ENCODE measurements around the gene RNU5B-1. TPM values are rescaled to one million over a fixed set of nuclear protein-coding genes. Genes with fewer than 3 reads are reported as not detected.

The RNU5B-1 gene
- total and polyA plus RNA-seq, 4 experiments from 2014 or later, result 24.0 TPM; not detected in 3

Other genes starting within 250 kb of the RNU5B-1 start
- gene RASL12, start 236.7 kb upstream of the RNU5B-1 start, total RNA-seq, result not detected
- not detected for gene RASL12, start 236.7 kb upstream of the RNU5B-1 start, polyA plus RNA-seq
- gene KBTBD13, start 227.9 kb upstream of the RNU5B-1 start, total RNA-seq, result not detected
- not detected for gene KBTBD13, start 227.9 kb upstream of the RNU5B-1 start, polyA plus RNA-seq
- gene UBAP1L, start 189.5 kb upstream of the RNU5B-1 start, total RNA-seq, result 10 to 100 TPM; 15.2 to 16.6 TPM
- under 1 TPM in 1 of 2 donors, not detected in 1; 0.86 TPM for gene UBAP1L, start 189.5 kb upstream of the RNU5B-1 start, polyA plus RNA-seq
- gene PDCD7, start 170.9 kb upstream of the RNU5B-1 start, total RNA-seq, result 10 to 100 TPM; 30.5 to 40.5 TPM
- 10 to 100 TPM in 1 of 2 donors, 1 to 10 TPM in 1; 8.8 to 15.1 TPM for gene PDCD7, start 170.9 kb upstream of the RNU5B-1 start, polyA plus RNA-seq
- gene CLPX, start 119.3 kb upstream of the RNU5B-1 start, total RNA-seq, result 10 to 100 TPM; 52.0 to 52.4 TPM
- 10 to 100 TPM; 28.1 to 29.2 TPM for gene CLPX, start 119.3 kb upstream of the RNU5B-1 start, polyA plus RNA-seq
- gene CILP, start 93.2 kb upstream of the RNU5B-1 start, total RNA-seq, result under 1 TPM; 0.42 to 0.44 TPM
- gene CILP, start 93.2 kb upstream of the RNU5B-1 start, polyA plus RNA-seq, result not detected
- gene PARP16, start 17.8 kb upstream of the RNU5B-1 start, total RNA-seq, result 10 to 100 TPM; 20.8 to 21.4 TPM
- 10 to 100 TPM; 27.1 to 27.2 TPM for gene PARP16, start 17.8 kb upstream of the RNU5B-1 start, polyA plus RNA-seq
- gene RNU5A-1, start 8.6 kb upstream of the RNU5B-1 start, total RNA-seq, result not detected
- not detected for gene RNU5A-1, start 8.6 kb upstream of the RNU5B-1 start, polyA plus RNA-seq
- gene IGDCC3, start 73.3 kb downstream of the RNU5B-1 start, total RNA-seq, result not detected
- not detected for gene IGDCC3, start 73.3 kb downstream of the RNU5B-1 start, polyA plus RNA-seq
- under 1 TPM; 0.06 to 0.22 TPM for gene IGDCC4, start 118.3 kb downstream of the RNU5B-1 start, total RNA-seq
- under 1 TPM in 1 of 2 donors, not detected in 1; 0.24 TPM for gene IGDCC4, start 118.3 kb downstream of the RNU5B-1 start, polyA plus RNA-seq
- 10 to 100 TPM; 54.0 to 58.6 TPM for gene DPP8, start 213.0 kb downstream of the RNU5B-1 start, total RNA-seq
- 10 to 100 TPM; 39.2 to 51.6 TPM for gene DPP8, start 213.0 kb downstream of the RNU5B-1 start, polyA plus RNA-seq
- gene HACD3, start 225.8 kb downstream of the RNU5B-1 start, total RNA-seq, result 10 to 100 TPM; 23.1 to 23.8 TPM
- 10 to 100 TPM; 35.6 to 35.9 TPM for gene HACD3, start 225.8 kb downstream of the RNU5B-1 start, polyA plus RNA-seq